K562 (cell line): ENCODE data around the gene TMEM116. TPM values are rescaled to one million over a fixed set of nuclear protein-coding genes. Genes with fewer than 3 reads are reported as not detected.
A peak's percentile ranks its signal among the peaks of the same experiment; 100 is the strongest.

Source experiments
- ATAC-seq: fragments of 200-7000 bp; cut with Tn5 transposase; 3 replicates; pipeline ENCODE4 v1.9.1; 2020; ENCODE audit warnings: moderate library complexity
- BruUV-seq: library from RNA; stranded (reverse); fragments of 400-500 nt; replicated peaks from 2 replicates; lab custom pipeline; 2021; lab: Mats Ljungman, UMichigan
- CTCF ChIA-PET: fragments of 300-600 bp; formaldehyde crosslinking; extraction: SDS; loops from one replicate; lab custom pipeline; 2021; ENCODE audit warnings: low intra/inter-chr PET ratio; lab: Yijun Ruan, JAX
- POLR2A ChIA-PET: fragments of 300-600, 350-650 bp; sonication (Branson Sonifier 250); formaldehyde crosslinking; extraction: SDS; loops from one replicate; lab custom pipeline; 2021; ENCODE audit warnings: antibody characterized with exemption, inconsistent platforms; lab: Yijun Ruan, JAX
- DNase-seq, 4 experiments: peaks; one replicate each; pipeline versions ENCODE4 v3.0.0 to v3.0.0-alpha.2; 2011 to 2018; ENCODE audit warnings: low spot score in 3 of 4, mixed read lengths in 3 of 4; ENCODE audit errors: extremely low read depth in 1 of 4
- FAIRE-seq: peaks from 2 replicates; lab custom pipeline; 2011; peaks lifted over from hg19 to GRCh38; lab: Jason Lieb, UNC
- H2AFZ ChIP-seq: 2 replicates; pipeline ENCODE4 v1.6.0; 2011; ENCODE audit warnings: low read depth, low read length, control low read depth, inconsistent platforms
- H3K27ac ChIP-seq: fragments of 200-600 bp; 3 replicates; pipeline ENCODE4 v1.8.0; 2011; ENCODE audit warnings: low read depth, mild to moderate bottlenecking, control low read depth, inconsistent platforms, low read length, moderate library complexity, mixed read lengths; ENCODE audit errors: extremely low read depth
- H3K27me3 ChIP-seq, 2 experiments: fragments of 300-600 bp in 1 of 2; 2 replicates in 1 of 2; 3 replicates in 1 of 2; pipeline versions ENCODE4 v1.6.0 to v1.8.0; 2011; ENCODE audit warnings: inconsistent platforms in 2 of 2, low read length in 2 of 2, mild to moderate bottlenecking in 1 of 2, mixed read lengths in 1 of 2, moderate library complexity in 1 of 2; ENCODE audit not compliant: control insufficient read depth in 2 of 2, insufficient read depth in 2 of 2
- H3K36me3 ChIP-seq: fragments of 300-600 bp; 3 replicates; pipeline ENCODE4 v1.8.0; 2011; ENCODE audit warnings: mild to moderate bottlenecking, low read length, inconsistent platforms; ENCODE audit not compliant: control insufficient read depth, insufficient read depth
- H3K4me1 ChIP-seq, 2 experiments: fragments of 200-600 bp in 1 of 2; replicated peaks in 1 of 2; 2 replicates in 1 of 2; 3 replicates in 1 of 2; pipeline versions ENCODE4 v1.5.1 to v1.8.0; 2011; ENCODE audit warnings: inconsistent platforms in 2 of 2, low read length in 2 of 2, mild to moderate bottlenecking in 1 of 2, mixed read lengths in 1 of 2, moderate library complexity in 1 of 2; ENCODE audit not compliant: control insufficient read depth in 2 of 2, insufficient read depth in 2 of 2
- H3K4me2 ChIP-seq: 2 replicates; pipeline ENCODE4 v1.6.1; 2011; ENCODE audit warnings: low read length, control low read depth, inconsistent platforms, mixed read lengths; ENCODE audit not compliant: insufficient read depth
- H3K4me3 ChIP-seq: fragments of 200-600 bp; sonication (generic), shearing (Covaris generic); 2 replicates; pipeline ENCODE4 v1.5.1; 2016; ENCODE audit warnings: control low read depth, inconsistent platforms
- H3K79me2 ChIP-seq: fragments of 200-600 bp; 3 replicates; pipeline ENCODE4 v1.8.0; 2011; ENCODE audit warnings: low read length, inconsistent platforms; ENCODE audit not compliant: control insufficient read depth, insufficient read depth
- H3K9ac ChIP-seq, 2 experiments: 2 replicates each; pipeline versions ENCODE4 v1.6.0 to v1.6.1; 2011; ENCODE audit warnings: low read depth in 2 of 2, low read length in 2 of 2, control low read depth in 1 of 2, inconsistent platforms in 1 of 2, mild to moderate bottlenecking in 1 of 2, mixed read lengths in 1 of 2; ENCODE audit not compliant: insufficient read depth in 1 of 2
- H3K9me1 ChIP-seq: one replicate; pipeline ENCODE4 v1.6.0; 2011; ENCODE audit warnings: inconsistent platforms, mild to moderate bottlenecking, low read length, moderate library complexity; ENCODE audit not compliant: control insufficient read depth, insufficient read depth
- H3K9me3 ChIP-seq: replicated peaks from 2 replicates; pipeline ENCODE4 v1.5.1; 2011; ENCODE audit warnings: low read depth, low read length, inconsistent platforms; ENCODE audit not compliant: control insufficient read depth, insufficient read depth
- H4K20me1 ChIP-seq: replicated peaks from 2 replicates; pipeline ENCODE4 v1.6.1; 2011; ENCODE audit warnings: low read length, inconsistent platforms, mixed read lengths; ENCODE audit not compliant: control insufficient read depth, insufficient read depth
- ARID1B ChIP-seq: fragments of 450-650 bp; IDR thresholded peaks from 2 replicates; pipeline ENCODE4 v1.6.1; 2016; ENCODE audit warnings: antibody characterized with exemption, mild to moderate bottlenecking, inconsistent platforms
- BRD9 ChIP-seq: fragments of 450-650 bp; IDR thresholded peaks from 2 replicates; pipeline ENCODE4 v1.6.1; 2018; ENCODE audit warnings: low read depth; ENCODE audit not compliant: partially characterized antibody
- CBFA2T3 ChIP-seq: fragments of 450-650 bp; IDR thresholded peaks from 2 replicates; pipeline ENCODE4 v1.6.1; 2017
- CHCHD3 ChIP-seq: fragments of 250-450 bp; sonication (Bioruptor Pico); IDR thresholded peaks from 2 replicates; pipeline ENCODE4 v2.1.2; 2022; ENCODE audit warnings: mild to moderate bottlenecking
- COPS2 ChIP-seq: fragments of 450-650 bp; conservative IDR thresholded peaks from 2 replicates; pipeline ENCODE4 v1.6.1; 2016; ENCODE audit warnings: mild to moderate bottlenecking, moderate library complexity
- CREB1 ChIP-seq, 2 experiments: sonication (generic) in 1 of 2; formaldehyde crosslinking in 1 of 2; IDR thresholded peaks; 2 replicates each; pipeline versions ENCODE4 v1.6.1 to v1.8.0; 2012 to 2022; ENCODE audit warnings: inconsistent platforms in 1 of 2, mild to moderate bottlenecking in 1 of 2, missing genetic modification reagents in 1 of 2, moderate library complexity in 1 of 2
- CREB3L1 ChIP-seq: fragments of 450-650 bp; IDR thresholded peaks from 2 replicates; pipeline ENCODE4 v1.6.1; 2014; ENCODE audit warnings: low read depth, mild to moderate bottlenecking, moderate library complexity, borderline replicate concordance
- HDAC2 ChIP-seq: fragments of 450-650 bp; IDR thresholded peaks from 2 replicates; pipeline ENCODE4 v1.6.1; 2016; ENCODE audit warnings: mild to moderate bottlenecking
- HNRNPH1 ChIP-seq: fragments of 200-400 bp; formaldehyde crosslinking; optimal IDR thresholded peaks from 2 replicates; pipeline ENCODE3; 2017; ENCODE audit warnings: low read depth, mild to moderate bottlenecking, low read length, moderate library complexity
- KDM1A ChIP-seq, 2 experiments: fragments of 450-650 bp; IDR thresholded peaks; 2 replicates each; pipeline ENCODE4 v1.6.1; 2016; ENCODE audit warnings: mild to moderate bottlenecking in 2 of 2
- KDM2B ChIP-seq: fragments of 250-450 bp; sonication (Bioruptor Pico); IDR thresholded peaks from 2 replicates; pipeline ENCODE4 v1.8.0; 2021; ENCODE audit warnings: mild to moderate bottlenecking, moderate library complexity
- MCM2 ChIP-seq: fragments of 450-650 bp; IDR thresholded peaks from 2 replicates; pipeline ENCODE4 v1.6.1; 2017; ENCODE audit warnings: low read depth, mild to moderate bottlenecking
- MEF2A ChIP-seq: IDR thresholded peaks from 2 replicates; pipeline ENCODE4 v1.6.1; 2011; ENCODE audit warnings: low read depth, mild to moderate bottlenecking, low read length, moderate library complexity; ENCODE audit not compliant: control insufficient read depth
- MEF2D ChIP-seq: conservative IDR thresholded peaks from 2 replicates; pipeline ENCODE4 v1.6.1; 2016; ENCODE audit warnings: low read depth, missing genetic modification characterization, missing compliant biosample characterization
- NCOR1 ChIP-seq: fragments of 450-650 bp; IDR thresholded peaks from 2 replicates; pipeline ENCODE4 v1.6.1; 2016; ENCODE audit warnings: mild to moderate bottlenecking, moderate library complexity
- NFE2L1 ChIP-seq: fragments of 450-650 bp; IDR thresholded peaks from 2 replicates; pipeline ENCODE4 v1.6.1; 2016; ENCODE audit warnings: missing genetic modification characterization, low read depth, mild to moderate bottlenecking, missing compliant biosample characterization, moderate library complexity, borderline replicate concordance
- NUFIP1 ChIP-seq: fragments of 450-650 bp; IDR thresholded peaks from 2 replicates; pipeline ENCODE4 v1.6.1; 2018; ENCODE audit not compliant: partially characterized antibody
- POLR2G ChIP-seq: fragments of 200-400 bp; formaldehyde crosslinking; IDR thresholded peaks from 2 replicates; pipeline ENCODE4 v1.6.1; 2017; ENCODE audit warnings: low read depth, mild to moderate bottlenecking, antibody characterized with exemption, low read length, moderate library complexity
- RCOR1 ChIP-seq, 2 experiments: IDR thresholded peaks; 2 replicates each; pipeline ENCODE4 v1.6.1; 2012; ENCODE audit warnings: low read depth in 2 of 2, low read length in 2 of 2, borderline replicate concordance in 1 of 2, improper control_type of control experiment in 1 of 2
- SMC3 ChIP-seq: conservative IDR thresholded peaks from 2 replicates; pipeline ENCODE4 v1.6.1; 2011; ENCODE audit warnings: low read depth, low read length, improper control_type of control experiment; ENCODE audit not compliant: insufficient read depth
- TAL1 ChIP-seq: fragments of 450-650 bp; IDR thresholded peaks from 2 replicates; pipeline ENCODE4 v1.6.1; 2016; ENCODE audit warnings: mild to moderate bottlenecking
- TCF3 ChIP-seq: sonication (generic); formaldehyde crosslinking; IDR thresholded peaks from 2 replicates; pipeline ENCODE4 v1.4.0; 2020; ENCODE audit warnings: mild to moderate bottlenecking, missing genetic modification reagents
- U2AF1 ChIP-seq: fragments of 200-400 bp; formaldehyde crosslinking; optimal IDR thresholded peaks from 2 replicates; pipeline ENCODE3; 2017; ENCODE audit warnings: mild to moderate bottlenecking, low read depth, low read length, moderate library complexity
- ZBTB8A ChIP-seq: fragments of 450-650 bp; IDR thresholded peaks from 2 replicates; pipeline ENCODE4 v1.6.1; 2018; ENCODE audit warnings: mild to moderate bottlenecking, moderate library complexity; ENCODE audit not compliant: partially characterized antibody
- ZNF561 ChIP-seq: fragments of 450-650 bp; formaldehyde crosslinking; conservative IDR thresholded peaks from 2 replicates; pipeline ENCODE4 v1.4.0; 2020; ENCODE audit warnings: mild to moderate bottlenecking, moderate library complexity
- WGBS: fragments of 100-300 bp; shearing (Covaris generic); methylation state at CpG from one replicate; pipeline ENCODE4 v1.1.6; 2016; ENCODE audit warnings: low coverage, mixed read lengths; ENCODE audit not compliant: insufficient coverage; ENCODE audit errors: missing lambda C conversion rate; 5-methylcytosine and 5-hydroxymethylcytosine counted together
- in situ Hi-C: fragments of 300-500 bp; cut with MboI; formaldehyde crosslinking; loops from 4 replicates; pipeline ENCODE4 v1.15.0; 2018; ENCODE audit warnings: inconsistent platforms, mixed read lengths
- intact Hi-C: fragments of 100-400 bp; cut with micrococcal nuclease; formaldehyde crosslinking; loops from 2 replicates; pipeline ENCODE4 v1.14.2; 2022
- polyA plus RNA-seq, 8 experiments: library from polyadenylated mRNA; depleted of rRNA in 4 of 8; stranded (reverse) in 5 of 8; unstranded in 3 of 8; fragments of >200 nt; fragmentation: Nextera tagmentation in 2 of 8; fragmentation: Illumina TruSeq in 1 of 8; extraction: Ambion mirVana in 2 of 8; extraction: Trizol in 1 of 8; gene quantifications; 2 replicates each; pipeline versions ENCODE4 v1.2.1 to v1.2.3, GENCODE V29; 2011 to 2014; ENCODE audit warnings: inconsistent platforms in 1 of 8, missing spikeins in 1 of 8
- total RNA-seq, 7 experiments: library from RNA; depleted of rRNA in 6 of 7; stranded (reverse); fragments of >200 nt in 6 of 7; fragmentation: Illumina TruSeq in 2 of 7; extraction: Trizol in 2 of 7; gene quantifications; 2 replicates each; pipeline versions ENCODE4 v1.2.1 to v1.2.3, GENCODE V29; 2011 to 2021; ENCODE audit warnings: low replicate concordance in 1 of 7

Gene TMEM116
- total and polyA plus RNA-seq, 9 of the 15 experiments (the other 6 are each of a cell fraction or from before 2014, with no cell fraction given), result 5.2 to 78.6 (median 13.9) TPM

- peak; percentile 14; the same call in 1 of the 3 replicates for ATAC-seq
- no peak for TF ChIP-seq HNRNPH1
- TF ChIP-seq NUFIP1, result no peak
- 0 out of 4 replicates have a peak, but pooled peaks of 1 of the 2 experiments have one; percentile 48 for TF ChIP-seq RCOR1 (IDR thresholded peaks at IDR 0.05; ENCODE audit: borderline replicate concordance in 1 of 2, low read depth in 2 of 2, low read length in 2 of 2)
- no peak for TF ChIP-seq CREB1 (IDR thresholded peaks at IDR 0.05)
- TF ChIP-seq CREB1 (CRISPR knock-in tag; IDR thresholded peaks at IDR 0.05), result no peak
- no peak for TF ChIP-seq MCM2
- peak; percentile 77 for TF ChIP-seq MEF2D (tag)
- peak; percentile 53; the same call in 1 of the 2 replicates for TF ChIP-seq MEF2A
- TF ChIP-seq BRD9, result no peak
- TF ChIP-seq CHCHD3, result no peak
- 0 out of 2 replicates have a peak, but pooled peaks have one; percentile 35 for TF ChIP-seq ARID1B
- TF ChIP-seq KDM2B, result no peak
- TF ChIP-seq NFE2L1 (tag), result no peak
- TF ChIP-seq TAL1, result peak; percentile 22; the same call in 1 of the 2 replicates
- peak; percentile 65 for TF ChIP-seq CBFA2T3
- TF ChIP-seq CREB3L1, result no peak
- 0 out of 2 replicates have a peak, but pooled peaks have one; percentile 35 for TF ChIP-seq NCOR1
- TF ChIP-seq SMC3, result no peak
- TF ChIP-seq KDM1A (IDR thresholded peaks at IDR 0.05), result peak; percentile 23 to 50; a peak in 2 of 4 replicates
- no peak for TF ChIP-seq ZBTB8A
- no peak for TF ChIP-seq POLR2G
- TF ChIP-seq U2AF1, result no peak
- TF ChIP-seq COPS2, result no peak
- TF ChIP-seq HDAC2, result no peak
- TF ChIP-seq TCF3, result peak; percentile 58
- no peak for TF ChIP-seq ZNF561
These were observed 32.4 kb downstream of the TMEM116 start for GRCh38 chr12:111980598-111980997.

More at GRCh38 chr12:111980598-111980997, 32.4 kb downstream of the TMEM116 start:
- Histone ChIP-seq H3K9ac (no peak overlapping the region), H3K79me2 (no peaks in the 10 kb centered on the region), H3K27me3 (no peaks in the 10 kb centered on the region), H4K20me1 (no peaks in the 10 kb centered on the region), H3K9me3 (no peaks in the 10 kb centered on the region), H3K9me1 (no peaks in the 10 kb centered on the region), H2AFZ (no peak overlapping the region; the same call in 1 of the 2 replicates), H3K27ac (no peak overlapping the region), H3K4me2 (no peak overlapping the region), H3K36me3 (no peaks in the 10 kb centered on the region; the same call in 2 of the 3 replicates), H3K4me1 (peaks cover 20 to 24% of the 10 kb centered on the region in 2 experiments), H3K4me3 (no peak overlapping the region)
- ChIA-PET CTCF (no interaction called here), POLR2A (interaction anchor here (1.0 kb wide), 1 partner anchor 15 kb away, joined by 3 read pairs; no protein-coding TSS in a partner anchor)
- in situ Hi-C loops (no loop called here), intact Hi-C loops (no loop called here)
- DNase-seq, result no peak
- no peak for FAIRE-seq
- BruUV-seq, result no TSS peak
- 19% methylated on average over 5 of the region's 5 CpGs for WGBS
